HepG2 (cell line): ENCODE results near the gene MEP1B. TPM values are rescaled to one million over a fixed set of nuclear protein-coding genes. Genes with fewer than 3 reads are reported as not detected.
"Not testable (repeated sequence)": the region's sequence is repeated elsewhere in the genome, so short reads cannot be mapped to it uniquely, and the experiment has no call there.

ENCODE experiments used
- ATAC-seq: fragments of 200-7000 bp; cut with Tn5 transposase; 3 replicates; pipeline ENCODE4 v1.9.1; 2020; ENCODE audit warnings: mild to moderate bottlenecking, moderate library complexity
- BruUV-seq: library from RNA; stranded (reverse); fragments of 400-500 nt; replicated peaks from 2 replicates; lab custom pipeline; 2021; lab: Mats Ljungman, UMichigan
- CTCF ChIA-PET: fragments of 300-600 bp; formaldehyde crosslinking; extraction: SDS; loops from one replicate; lab custom pipeline; 2021; ENCODE audit warnings: low total read pairs, inconsistent platforms, low intra/inter-chr PET ratio; lab: Yijun Ruan, JAX
- POLR2A ChIA-PET: fragments of 350-600 bp; sonication (Branson Sonifier 250); formaldehyde crosslinking; loops from one replicate; lab custom pipeline; 2020; ENCODE audit warnings: antibody characterized with exemption, inconsistent platforms; lab: Yijun Ruan, JAX
- DNase-seq: peaks from one replicate; pipeline ENCODE4 v3.0.0-alpha.2; 2015; ENCODE audit warnings: low spot score
- FAIRE-seq: peaks from 3 replicates; lab custom pipeline; 2011; peaks lifted over from hg19 to GRCh38; lab: Jason Lieb, UNC
- H2AFZ ChIP-seq: one replicate; pipeline ENCODE4 v1.6.1; 2011; ENCODE audit warnings: low read length, inconsistent platforms
- H3K27ac ChIP-seq: fragments of 300-600 bp; 3 replicates; pipeline ENCODE4 v1.8.0; 2011; ENCODE audit warnings: mixed run types, mild to moderate bottlenecking, mixed read lengths, low read length, inconsistent platforms; ENCODE audit not compliant: insufficient read depth; ENCODE audit errors: extremely low read length
- H3K27me3 ChIP-seq, 2 experiments: fragments of 200-600 bp in 1 of 2; 2 replicates in 1 of 2; 3 replicates in 1 of 2; pipeline versions ENCODE4 v1.6.0 to v1.8.0; 2011; ENCODE audit warnings: low read length in 2 of 2, mild to moderate bottlenecking in 2 of 2, moderate library complexity in 2 of 2, inconsistent platforms in 1 of 2; ENCODE audit not compliant: insufficient read depth in 2 of 2, control insufficient read depth in 1 of 2
- H3K36me3 ChIP-seq, 2 experiments: fragments of 200-600 bp in 1 of 2; replicated peaks in 1 of 2; 2 replicates in 1 of 2; 3 replicates in 1 of 2; pipeline versions ENCODE4 v1.5.1 to v1.8.0; 2011; ENCODE audit warnings: low read length in 2 of 2, inconsistent platforms in 1 of 2; ENCODE audit not compliant: insufficient read depth in 2 of 2, control insufficient read depth in 1 of 2
- H3K4me1 ChIP-seq: 2 replicates; pipeline ENCODE4 v1.5.1; 2012; ENCODE audit warnings: low read length, inconsistent platforms; ENCODE audit not compliant: insufficient read depth
- H3K4me2 ChIP-seq: 2 replicates; pipeline ENCODE4 v1.6.0; 2011; ENCODE audit warnings: low read depth, low read length, inconsistent platforms
- H3K4me3 ChIP-seq, 3 experiments: fragments of 200-600 bp in 1 of 3; sonication (generic), shearing (Covaris generic) in 1 of 3; replicated peaks in 1 of 3; 2 replicates each; pipeline ENCODE4 v1.5.1; 2011 to 2016; ENCODE audit warnings: low read length in 3 of 3, inconsistent platforms in 2 of 3, low read depth in 2 of 3, mild to moderate bottlenecking in 2 of 3, control low read depth in 1 of 3, mixed read lengths in 1 of 3; ENCODE audit not compliant: insufficient read depth in 1 of 3
- H3K79me2 ChIP-seq: one replicate; pipeline ENCODE4 v1.6.1; 2011; ENCODE audit warnings: low read length, inconsistent platforms; ENCODE audit not compliant: insufficient read depth
- H3K9ac ChIP-seq: 2 replicates; pipeline ENCODE4 v1.6.0; 2011; ENCODE audit warnings: mild to moderate bottlenecking, low read depth, low read length, inconsistent platforms; ENCODE audit not compliant: insufficient read depth
- H3K9me3 ChIP-seq: 2 replicates; pipeline ENCODE4 v1.5.1; 2012; ENCODE audit warnings: mild to moderate bottlenecking, low read length
- H4K20me1 ChIP-seq: 2 replicates; pipeline ENCODE4 v1.6.0; 2011; ENCODE audit warnings: inconsistent platforms, mild to moderate bottlenecking, low read length, moderate library complexity; ENCODE audit not compliant: insufficient read depth
- FIP1L1 ChIP-seq: fragments of 200-400 bp; formaldehyde crosslinking; IDR thresholded peaks from 2 replicates; pipeline ENCODE4 v1.6.1; 2018; ENCODE audit warnings: low read depth, mild to moderate bottlenecking, low read length, moderate library complexity, borderline replicate concordance; ENCODE audit not compliant: insufficient read depth
- SSRP1 ChIP-seq: IDR thresholded peaks from 2 replicates; pipeline ENCODE4 v1.6.1; 2016; ENCODE audit warnings: control low read depth
- ZBTB38 ChIP-seq: sonication (generic); formaldehyde crosslinking; IDR thresholded peaks from 2 replicates; pipeline ENCODE4 v1.5.1; 2020; ENCODE audit warnings: mild to moderate bottlenecking, missing genetic modification reagents
- ZNF367 ChIP-seq: sonication (generic); formaldehyde crosslinking; IDR thresholded peaks from 2 replicates; pipeline ENCODE4 v1.4.0; 2020; ENCODE audit warnings: missing genetic modification reagents, borderline replicate concordance
- ZNF589 ChIP-seq: sonication (generic); formaldehyde crosslinking; conservative IDR thresholded peaks from 2 replicates; pipeline ENCODE4 v1.8.0; 2022; ENCODE audit warnings: mild to moderate bottlenecking, moderate library complexity, missing genetic modification reagents
- ZNF768 ChIP-seq: sonication (generic); formaldehyde crosslinking; IDR thresholded peaks from 2 replicates; pipeline ENCODE4 v1.4.0; 2020; ENCODE audit warnings: missing genetic modification reagents
- ZNF816 ChIP-seq: sonication (generic); formaldehyde crosslinking; IDR thresholded peaks from 2 replicates; pipeline ENCODE4 v1.8.0; 2022; ENCODE audit warnings: missing genetic modification reagents, mild to moderate bottlenecking, borderline replicate concordance
- ZSCAN30 ChIP-seq: sonication (generic); formaldehyde crosslinking; IDR thresholded peaks from 2 replicates; pipeline ENCODE4 v1.5.0; 2020; ENCODE audit warnings: mild to moderate bottlenecking, missing genetic modification reagents
- WGBS: methylation state at CpG from one replicate; pipeline ENCODE4 v1.1.6; 2017; ENCODE audit warnings: low lambda C conversion rate; 5-methylcytosine and 5-hydroxymethylcytosine counted together
- in situ Hi-C: cut with HindIII; loops from 2 replicates; pipeline ENCODE4 v1.10.0; 2017; ENCODE audit warnings: low pct_unique_long_range_greater_than_20kb; ENCODE audit not compliant: extremely low pct_ligation_motif_present
- intact Hi-C: fragments of 100-400 bp; cut with micrococcal nuclease; formaldehyde crosslinking; loops from one replicate; pipeline ENCODE4 v1.10.0; 2022; ENCODE audit not compliant: unreplicated experiment
- polyA plus RNA-seq, 8 experiments: library from polyadenylated mRNA; depleted of rRNA in 3 of 8; stranded (reverse) in 7 of 8; unstranded in 1 of 8; fragments of >200 nt; fragmentation: Illumina TruSeq in 4 of 8; extraction: Trizol in 4 of 8; gene quantifications; 2 replicates each; pipeline versions ENCODE4 v1.2.1 to v1.2.3, GENCODE V29; 2011 to 2016; ENCODE audit warnings: low read depth in 4 of 8, missing spikeins in 1 of 8, mixed read lengths in 1 of 8; ENCODE audit not compliant: insufficient read depth in 1 of 8
- total RNA-seq, 5 experiments: library from RNA; depleted of rRNA; stranded (reverse); fragments of >200 nt; fragmentation: Illumina TruSeq; extraction: Trizol; gene quantifications; 2 replicates each; pipeline ENCODE4 v1.2.3, GENCODE V29; 2016; ENCODE audit warnings: low read depth in 1 of 5

MEP1B gene
- total and polyA plus RNA-seq, 2 of the 13 experiments (the other 11 are each of a cell fraction or from before 2014, with no cell fraction given) = not detected

GRCh38 chr18:32219431-32220018, 29.7 kb downstream of the MEP1B start (continued):
- TF ChIP-seq ZNF768 (CRISPR knock-in tag) (no peak), ZNF367 (CRISPR knock-in tag) (no peak), ZSCAN30 (CRISPR knock-in tag) (no peak), ZNF816 (no peak), SSRP1 (CRISPR knock-in tag) (no peak), FIP1L1 (no peak), ZNF589 (CRISPR knock-in tag) (no peak), ZBTB38 (CRISPR knock-in tag) (no peak)

DNA sequence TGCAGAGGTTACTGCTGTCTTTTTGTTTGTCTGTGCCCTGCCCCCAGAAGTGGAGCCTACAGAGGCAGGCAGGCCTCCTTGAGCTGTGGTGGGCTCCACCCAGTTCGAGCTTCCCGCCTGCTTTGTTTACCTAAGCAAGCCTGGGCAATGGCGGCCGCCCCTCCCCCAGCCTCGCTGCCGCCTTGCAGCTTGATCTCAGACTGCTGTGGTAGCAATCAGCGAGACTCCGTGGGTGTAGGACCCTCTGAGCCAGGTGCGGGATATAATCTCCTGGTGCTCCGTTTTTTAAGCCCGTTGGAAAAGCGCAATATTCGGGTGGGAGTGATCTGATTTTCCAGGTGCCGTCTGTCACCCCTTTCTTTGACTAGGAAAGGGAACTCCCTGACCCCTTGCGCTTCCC, 43.5 kb downstream of the MEP1B start:
- CTCF ChIA-PET, H2AFZ ChIP-seq, H3K9me3 ChIP-seq, BruUV-seq, ATAC-seq, H3K4me2 ChIP-seq, H3K4me3 ChIP-seq, intact Hi-C loops, H3K36me3 ChIP-seq, POLR2A ChIA-PET, H3K27ac ChIP-seq, H3K9ac ChIP-seq, H4K20me1 ChIP-seq, in situ Hi-C loops, H3K4me1 ChIP-seq, FAIRE-seq, H3K79me2 ChIP-seq, H3K27me3 ChIP-seq, DNase-seq: not testable (repeated sequence)
- 78% methylated on average over 13 of the region's 15 CpGs for WGBS
